T-cell (primary cell): ENCODE results near the gene RBM38. TPM values are rescaled to one million over a fixed set of nuclear protein-coding genes. Genes with fewer than 3 reads are reported as not detected.
"Not testable (repeated sequence)": the region's sequence is repeated elsewhere in the genome, so short reads cannot be mapped to it uniquely, and the experiment has no call there.

Experiments used
- ATAC-seq, 4 experiments: fragments of 200-7000 bp in 3 of 4; fragments of 150-1000 bp in 1 of 4; cut with Tn5 transposase; replicated peaks in 1 of 4; 1 replicate in 3 of 4; 2 replicates in 1 of 4; pipeline ENCODE4 v1.10.0; 2021; ENCODE audit warnings: moderate library complexity in 3 of 4, mild to moderate bottlenecking in 2 of 4, moderate number of reproducible peaks in 1 of 4
- CTCF ChIA-PET, 2 donors: fragments of 300-600 bp; sonication (Branson Sonifier 250); formaldehyde crosslinking; loops; one replicate each; lab custom pipeline; 2022; ENCODE audit warnings: antibody characterized with exemption in 2 of 2; lab: Charles Lee
- POLR2A ChIA-PET, 2 donors: fragments of 300-600 bp; sonication (Branson Sonifier 250); formaldehyde crosslinking; loops; one replicate each; lab custom pipeline; 2022; ENCODE audit warnings: antibody characterized with exemption in 2 of 2; lab: Charles Lee
- DNase-seq, 35 experiments: peaks; one replicate each; pipeline versions ENCODE4 v3.0.0 to v3.0.0-alpha.2; 2013 to 2023
- H3K27ac ChIP-seq: one replicate; pipeline ENCODE4 v1.5.1; 2013; ENCODE audit warnings: low read length
- H3K27me3 ChIP-seq, 2 experiments: replicated peaks in 1 of 2; 1 replicate in 1 of 2; 2 replicates in 1 of 2; pipeline versions ENCODE4 v1.6.1 to v1.7.0; 2013; ENCODE audit warnings: low read length in 1 of 2, mixed read lengths in 1 of 2; ENCODE audit not compliant: control insufficient read depth in 2 of 2, insufficient read depth in 2 of 2; ENCODE audit errors: extremely low read depth in 1 of 2
- H3K36me3 ChIP-seq, 2 donors: 1 replicate in 1 of 2; 2 replicates in 1 of 2; pipeline versions ENCODE4 v1.6.1 to v1.7.0; 2013; ENCODE audit warnings: low read length in 1 of 2; ENCODE audit not compliant: control insufficient read depth in 2 of 2, insufficient read depth in 1 of 2; ENCODE audit errors: extremely low read depth in 1 of 2
- H3K4me1 ChIP-seq, 2 experiments: 1 replicate in 1 of 2; 2 replicates in 1 of 2; pipeline versions ENCODE4 v1.6.1 to v1.7.0; 2013; ENCODE audit warnings: low read length in 2 of 2, mixed read lengths in 1 of 2; ENCODE audit not compliant: insufficient read depth in 2 of 2, control insufficient read depth in 1 of 2; ENCODE audit errors: extremely low read depth in 1 of 2
- H3K4me3 ChIP-seq, 2 donors: 1 replicate in 1 of 2; 2 replicates in 1 of 2; pipeline versions ENCODE4 v1.5.1 to v1.7.0; 2013; ENCODE audit warnings: mild to moderate bottlenecking in 2 of 2, low read length in 1 of 2, moderate library complexity in 1 of 2; ENCODE audit not compliant: control insufficient read depth in 1 of 2; ENCODE audit errors: extremely low read depth in 1 of 2
- H3K9me3 ChIP-seq: 2 replicates; pipeline ENCODE4 v1.7.0; 2013
- H3K27ac Mint-ChIP-seq, 2 donors: one replicate each; pipeline ENCODE4 v1.8.0; 2020 to 2021; ENCODE audit warnings: mild to moderate bottlenecking in 2 of 2, mixed read lengths in 2 of 2
- H3K27me3 Mint-ChIP-seq, 2 donors: one replicate each; pipeline ENCODE4 v1.8.0; 2021 to 2022; ENCODE audit warnings: mixed read lengths in 2 of 2
- H3K36me3 Mint-ChIP-seq: one replicate; pipeline ENCODE4 v1.8.0; 2021; ENCODE audit warnings: mixed read lengths
- H3K4me1 Mint-ChIP-seq, 3 donors: one replicate each; pipeline ENCODE4 v1.8.0; 2020 to 2022; ENCODE audit warnings: mixed read lengths in 3 of 3, mild to moderate bottlenecking in 1 of 3
- H3K4me3 Mint-ChIP-seq, 3 donors: one replicate each; pipeline ENCODE4 v1.8.0; 2020 to 2022; ENCODE audit warnings: mild to moderate bottlenecking in 3 of 3, mixed read lengths in 3 of 3, moderate library complexity in 3 of 3
- H3K9me3 Mint-ChIP-seq, 3 donors: one replicate each; pipeline ENCODE4 v1.8.0; 2020 to 2022; ENCODE audit warnings: mixed read lengths in 3 of 3
- WGBS: methylation state at CpG from one replicate; pipeline ENCODE4 v1.1.5; 2013; ENCODE audit warnings: missing lambda C conversion rate; ENCODE audit not compliant: insufficient coverage; 5-methylcytosine and 5-hydroxymethylcytosine counted together
- total RNA-seq, 35 experiments: library from RNA in 6 of 35; stranded (reverse) in 6 of 35; fragments of 120-200 nt in 1 of 35; gene quantifications; one replicate each; pipeline versions ENCODE4 v1.2.1 to v1.2.4 and lab custom pipeline; 2013 to 2026

The RBM38 gene
- total RNA-seq (100 to 1,000 TPM; 111 to 271 (median 124) TPM), total RNA-seq (lab: John Stamatoyannopoulos, UW) (69.5 to 564 (median 147) reads per million in 29 experiments)
- 54.8 TPM for total RNA-seq (2013)

DNA sequence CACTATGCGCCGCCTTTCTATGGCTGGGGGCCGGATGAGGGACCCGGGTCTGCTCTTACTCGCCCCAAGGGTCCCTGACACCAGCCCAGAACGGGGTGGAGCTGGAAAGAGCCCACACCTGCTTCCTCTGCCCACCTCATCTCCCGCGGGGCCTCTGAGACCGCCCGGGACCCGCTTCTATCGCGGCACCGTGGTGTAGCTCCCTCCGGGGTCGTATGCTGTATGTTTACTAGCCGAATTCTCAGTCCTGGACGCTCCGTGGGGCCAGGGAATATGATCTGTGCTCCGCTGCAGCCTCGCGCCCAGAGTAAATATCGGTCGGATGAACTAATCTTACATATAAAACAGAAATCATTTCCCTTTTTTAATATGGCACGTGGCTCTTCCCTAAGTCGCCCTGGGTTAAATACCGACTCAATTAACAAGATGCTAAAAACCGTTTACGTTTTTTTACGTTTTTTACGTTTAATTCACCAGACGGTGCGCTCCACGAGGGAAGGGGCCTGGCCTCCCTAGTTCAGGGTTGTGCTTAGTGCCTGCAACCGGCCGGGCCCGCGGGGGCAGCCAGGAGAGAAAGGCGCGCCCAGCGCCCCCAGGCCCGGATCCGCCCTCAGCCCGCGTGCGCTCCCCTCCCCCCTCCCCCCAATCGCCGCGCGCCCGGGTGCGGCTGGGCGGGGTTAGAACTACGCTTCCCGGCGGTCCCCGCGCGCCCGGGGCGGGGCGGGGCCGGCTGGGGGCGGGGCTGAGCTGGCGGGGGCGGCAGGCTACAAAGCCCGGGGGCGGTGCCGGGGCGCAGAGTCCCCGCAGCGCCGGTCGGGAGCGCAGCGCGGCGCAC, at the start of gene RBM38:
TSS of gene RBM38 (plus strand) at position 793 of the 835 bp plus-strand sequence. CDS start 186 bp downstream, outside the sequence.
- peak within 1 kb of the TSS; percentile 93 to 96 for H3K4me3 ChIP-seq
- H3K9me3 Mint-ChIP-seq: no peaks in the 10 kb centered on the region
- ChIA-PET POLR2A (interaction anchor here (0.6 to 2.0 kb wide), 6 partner anchors 7 to 1300 kb away, joined by 3 to 7 read pairs (median 4); no protein-coding TSS in a partner anchor), CTCF (interaction anchor here (0.5 to 2.6 kb wide), 7 partner anchors 8 to 1018 kb away, joined by 3 to 13 read pairs (median 3); no protein-coding TSS in a partner anchor)
- peak within 1 kb of the TSS; percentile 93 for H3K27ac ChIP-seq
- 19% methylated on average over 39 of the region's 78 CpGs for WGBS
- peaks cover 9 to 27% of the 10 kb centered on the region in 2 donors for H3K36me3 ChIP-seq
- peaks cover 28 to 63% of the 10 kb centered on the region in 2 experiments for H3K4me1 ChIP-seq
- peak within 1 kb of the TSS; percentile 93 to 97 for H3K27ac Mint-ChIP-seq
- H3K9me3 ChIP-seq: no peaks in the 10 kb centered on the region
- H3K27me3 Mint-ChIP-seq: no peaks in the 10 kb centered on the region
- DNase-seq: peak in 33 of 35 experiments; percentile 42 to 85 (median 58)
- ATAC-seq: peak; percentile 60 to 74 (median 64)
- H3K27me3 ChIP-seq: no peaks in the 10 kb centered on the region
- H3K4me1 Mint-ChIP-seq: peaks cover 42 to 50% (median 47%) of the 10 kb centered on the region in 3 donors
- H3K4me3 Mint-ChIP-seq: peak within 1 kb of the TSS; percentile 93 to 94 (median 93)
- peaks cover 13% of the 10 kb centered on the region for H3K36me3 Mint-ChIP-seq

DNA sequence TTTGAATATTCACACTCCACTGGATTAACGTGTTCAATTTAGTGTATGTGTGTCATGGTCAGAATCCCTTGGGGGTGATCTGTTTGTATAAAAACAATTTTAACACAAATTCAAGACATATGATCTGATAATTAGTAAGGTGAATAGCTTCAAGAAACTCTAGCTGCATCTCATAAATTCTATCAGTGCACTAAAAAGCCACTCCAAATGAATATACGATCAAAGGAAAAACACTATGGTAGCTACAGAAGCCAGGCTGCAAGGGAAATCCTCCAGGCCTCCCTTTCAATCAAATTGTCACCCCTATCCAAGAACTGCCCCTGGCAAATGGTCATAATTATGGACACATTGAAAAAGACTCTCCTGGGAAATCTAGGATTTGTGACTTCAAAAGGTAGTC, 49.5 kb upstream of the RBM38 start:
- Mint-ChIP-seq H3K4me1 (no peaks in the 10 kb centered on the region), H3K9me3 (no peaks in the 10 kb centered on the region), H3K27ac (no peak overlapping the region), H3K36me3 (no peaks in the 10 kb centered on the region), H3K27me3 (peaks cover 15 to 17% of the 10 kb centered on the region in 2 donors), H3K4me3 (no peak overlapping the region)
- Histone ChIP-seq H3K4me1 (no peaks in the 10 kb centered on the region), H3K27me3 (peaks cover 3 to 4% of the 10 kb centered on the region in 2 experiments), H3K27ac (no peak overlapping the region), H3K4me3 (no peak overlapping the region), H3K36me3 (no peaks in the 10 kb centered on the region), H3K9me3 (no peaks in the 10 kb centered on the region)
- CTCF ChIA-PET: no interaction called here
- DNase-seq: no peak
- POLR2A ChIA-PET: no interaction called here
- no peak for ATAC-seq
- no CpG with 5 or more reads among the region's 2 CpGs for WGBS

DNA sequence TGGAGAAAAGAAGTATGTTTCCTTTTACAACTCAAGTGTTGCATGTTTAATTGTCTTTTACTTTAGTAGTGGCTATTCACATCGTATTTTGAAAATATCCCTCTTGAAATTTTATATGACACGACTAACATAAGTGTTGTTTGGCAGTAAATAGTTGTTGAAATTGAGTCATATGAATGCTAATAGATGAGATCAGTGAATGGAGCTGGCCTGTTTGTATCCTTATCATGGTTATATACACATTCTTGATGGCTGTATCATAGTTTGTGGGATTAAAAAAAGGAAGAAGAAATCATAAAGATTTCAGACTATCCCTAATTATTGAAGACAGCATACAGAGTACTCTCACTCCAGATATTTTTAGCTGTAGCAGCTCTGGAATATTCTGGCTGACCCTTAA, 48.4 kb upstream of the RBM38 start:
- no peaks in the 10 kb centered on the region for H3K9me3 ChIP-seq
- Mint-ChIP-seq H3K27ac (no peak overlapping the region), H3K36me3 (no peaks in the 10 kb centered on the region), H3K27me3 (peaks cover 18 to 19% of the 10 kb centered on the region in 2 donors), H3K4me1 (no peaks in the 10 kb centered on the region), H3K9me3 (no peaks in the 10 kb centered on the region), H3K4me3 (no peak overlapping the region)
- no peak for ATAC-seq
- no CpG with 5 or more reads among the region's 2 CpGs for WGBS
- H3K27ac ChIP-seq: no peak overlapping the region
- POLR2A ChIA-PET: no interaction called here
- no peaks in the 10 kb centered on the region for H3K4me1 ChIP-seq
- no peak for DNase-seq
- H3K27me3 ChIP-seq: peaks cover 2% of the 10 kb centered on the region in 2 experiments
- CTCF ChIA-PET: no interaction called here
- no peak overlapping the region for H3K4me3 ChIP-seq
- no peaks in the 10 kb centered on the region for H3K36me3 ChIP-seq

DNA sequence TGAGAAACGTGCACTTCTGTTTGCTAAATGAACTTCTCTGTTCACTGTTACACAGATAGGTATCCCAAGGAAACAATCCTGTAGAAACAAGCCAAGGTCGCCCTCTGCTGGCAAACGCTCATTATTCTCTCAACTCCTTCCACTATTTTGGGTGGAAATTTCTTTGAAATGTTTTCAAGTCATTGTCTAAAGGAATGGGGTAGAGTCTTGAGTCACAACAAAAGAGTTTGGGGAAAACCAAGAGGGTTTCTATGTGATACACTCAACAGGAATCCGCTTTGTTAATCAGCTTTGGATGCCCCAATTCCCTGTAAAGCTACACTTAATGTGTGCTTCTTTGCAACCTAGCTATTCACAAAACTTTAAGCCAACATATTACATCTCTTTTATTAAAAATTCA, 44.7 kb upstream of the RBM38 start:
- no peak overlapping the region for H3K27ac Mint-ChIP-seq
- POLR2A ChIA-PET: interaction anchor here in 1 of 2 donors (0.6 kb wide), 1 partner anchor 43 kb away, joined by 5 read pairs; no protein-coding TSS in a partner anchor
- no peak overlapping the region for H3K4me3 ChIP-seq
- CTCF ChIA-PET: interaction anchor here (0.7 to 0.9 kb wide), 4 partner anchors 13 to 966 kb away, joined by 3 read pairs; no protein-coding TSS in a partner anchor
- H3K4me3 Mint-ChIP-seq: no peak overlapping the region
- peaks cover 14 to 20% of the 10 kb centered on the region in 2 donors for H3K27me3 Mint-ChIP-seq
- H3K27ac ChIP-seq: no peak overlapping the region
- H3K27me3 ChIP-seq: peaks cover 0 to 2% of the 10 kb centered on the region in 2 experiments
- DNase-seq (peak in 32 of 35 experiments; percentile 32 to 77 (median 58)), ATAC-seq (peak in 1 of 4 experiments; percentile 29)
- H3K36me3 ChIP-seq: no peaks in the 10 kb centered on the region
- H3K4me1 ChIP-seq: peaks cover 0 to 7% of the 10 kb centered on the region in 2 experiments
- no peaks in the 10 kb centered on the region for H3K36me3 Mint-ChIP-seq
- no peaks in the 10 kb centered on the region for H3K9me3 Mint-ChIP-seq
- no peaks in the 10 kb centered on the region for H3K9me3 ChIP-seq
- WGBS: no CpG with 5 or more reads among the region's 4 CpGs
- peaks cover 0 to 2% (median 0%) of the 10 kb centered on the region in 3 donors for H3K4me1 Mint-ChIP-seq

DNA sequence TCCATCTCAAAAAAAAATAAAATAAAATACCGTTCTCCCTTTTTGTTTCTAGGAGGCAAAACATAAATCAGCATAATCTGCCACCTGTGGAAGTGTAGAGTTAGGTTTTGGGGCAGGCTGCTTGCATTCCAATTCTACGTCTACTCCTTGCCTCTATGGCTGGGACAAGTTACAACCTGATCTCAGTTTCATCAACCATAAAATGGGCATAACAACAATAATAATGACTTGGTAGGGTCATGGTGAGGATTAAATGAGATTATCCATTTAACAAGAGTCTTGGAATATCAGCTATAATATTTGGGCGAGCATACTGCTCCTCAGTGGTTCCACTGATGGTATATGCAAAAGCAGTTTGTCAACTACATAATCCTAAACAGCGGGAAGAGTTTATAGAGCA, 43.8 kb upstream of the RBM38 start:
- no CpG with 5 or more reads among the region's 4 CpGs for WGBS
- H3K4me3 ChIP-seq: no peak overlapping the region
- no peaks in the 10 kb centered on the region for H3K9me3 ChIP-seq
- H3K36me3 ChIP-seq: no peaks in the 10 kb centered on the region
- H3K27me3 ChIP-seq: peaks cover 0 to 2% of the 10 kb centered on the region in 2 experiments
- ATAC-seq: no peak
- no peak overlapping the region for H3K27ac ChIP-seq
- H3K9me3 Mint-ChIP-seq: no peaks in the 10 kb centered on the region
- peaks cover 9 to 16% of the 10 kb centered on the region in 2 experiments for H3K4me1 ChIP-seq
- no peak overlapping the region for H3K4me3 Mint-ChIP-seq
- peaks cover 9 to 11% (median 9%) of the 10 kb centered on the region in 3 donors for H3K4me1 Mint-ChIP-seq
- H3K27ac Mint-ChIP-seq: no peak overlapping the region
- ChIA-PET POLR2A (no interaction called here), CTCF (no interaction called here)
- no peak for DNase-seq
- no peaks in the 10 kb centered on the region for H3K36me3 Mint-ChIP-seq
- H3K27me3 Mint-ChIP-seq: peaks cover 9 to 14% of the 10 kb centered on the region in 2 donors

DNA sequence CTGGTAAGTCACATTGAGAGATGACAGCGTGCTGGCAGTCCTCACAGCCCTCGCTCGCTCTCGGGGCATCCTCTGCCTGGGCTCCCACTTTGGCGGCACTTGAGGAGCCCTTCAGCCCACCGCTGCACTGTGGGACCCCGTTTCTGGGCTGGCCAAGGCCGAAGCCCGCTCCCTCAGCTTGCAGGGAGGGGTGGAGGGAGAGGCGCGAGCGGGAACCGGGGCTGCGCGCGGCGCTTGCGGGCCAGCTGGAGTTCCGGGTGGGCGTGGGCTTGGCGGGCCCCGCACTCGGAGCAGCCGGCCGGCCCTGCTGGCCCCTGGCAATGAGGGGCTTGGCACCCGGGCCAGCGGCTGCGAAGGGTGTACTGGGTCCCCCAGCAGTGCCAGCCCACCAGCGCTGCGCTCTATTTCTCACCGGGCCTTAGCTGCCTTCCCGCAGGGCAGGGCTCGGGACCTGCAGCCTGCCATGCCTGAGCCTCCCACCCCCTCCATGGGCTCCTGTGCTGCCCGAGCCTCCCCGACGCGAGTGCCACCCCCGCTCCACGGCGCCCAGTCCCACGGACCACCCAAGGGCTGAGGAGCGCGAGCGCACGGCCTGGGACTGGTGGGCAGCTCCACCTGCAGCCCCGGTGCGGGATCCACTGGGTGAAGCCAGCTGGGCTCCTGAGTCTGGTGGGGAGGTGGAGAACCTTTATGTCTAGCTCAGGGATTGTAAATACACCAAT, 42.8 kb upstream of the RBM38 start:
- H3K9me3 ChIP-seq, H3K27me3 ChIP-seq, ATAC-seq, DNase-seq, H3K4me3 Mint-ChIP-seq, H3K36me3 Mint-ChIP-seq, POLR2A ChIA-PET, H3K4me3 ChIP-seq, H3K36me3 ChIP-seq, H3K27ac Mint-ChIP-seq, H3K9me3 Mint-ChIP-seq, H3K27ac ChIP-seq: not testable (repeated sequence)
- peaks cover 10 to 22% of the 10 kb centered on the region in 2 experiments for H3K4me1 ChIP-seq
- WGBS: 84% methylated on average over 18 of the region's 47 CpGs
- CTCF ChIA-PET: interaction anchor here in 1 of 2 donors (1.3 kb wide), 1 partner anchor 8 kb away, joined by 3 read pairs; no protein-coding TSS in a partner anchor
- Mint-ChIP-seq H3K4me1 (peaks cover 17 to 21% (median 19%) of the 10 kb centered on the region in 3 donors), H3K27me3 (peaks cover 3 to 14% of the 10 kb centered on the region in 2 donors)
